NCI-H82 (cell line): ENCODE results near the gene ITPK1.

Source experiments
- DNase-seq: peaks from one replicate; lab custom pipeline; 2025; lab: John Stamatoyannopoulos, UW

Gene ITPK1

DNA sequence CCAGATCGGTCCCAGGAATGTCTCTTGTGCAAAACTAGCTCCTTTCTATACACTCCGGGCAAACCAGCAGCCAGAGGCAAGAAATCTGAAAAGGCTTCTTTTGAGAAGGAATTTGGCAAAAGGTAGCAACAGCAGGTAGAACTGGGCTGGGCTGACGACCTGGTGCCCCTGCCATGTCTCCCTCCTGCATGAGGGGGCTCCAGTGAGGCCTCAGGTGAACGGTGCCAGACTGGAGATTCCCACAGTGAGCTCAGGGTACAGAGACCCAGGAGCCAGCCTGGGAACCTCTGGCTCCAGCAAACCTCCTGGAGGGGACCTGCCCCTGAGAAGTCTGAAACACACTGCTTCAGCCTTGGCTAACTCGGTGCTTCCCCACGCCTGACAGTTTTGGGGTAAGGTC lies 10.8 kb downstream of the ITPK1 start:
- no peak for DNase-seq

GRCh38 chr14:93103392-93104080 lies 12.2 kb downstream of the ITPK1 start:
- DNase-seq, result no peak

DNA sequence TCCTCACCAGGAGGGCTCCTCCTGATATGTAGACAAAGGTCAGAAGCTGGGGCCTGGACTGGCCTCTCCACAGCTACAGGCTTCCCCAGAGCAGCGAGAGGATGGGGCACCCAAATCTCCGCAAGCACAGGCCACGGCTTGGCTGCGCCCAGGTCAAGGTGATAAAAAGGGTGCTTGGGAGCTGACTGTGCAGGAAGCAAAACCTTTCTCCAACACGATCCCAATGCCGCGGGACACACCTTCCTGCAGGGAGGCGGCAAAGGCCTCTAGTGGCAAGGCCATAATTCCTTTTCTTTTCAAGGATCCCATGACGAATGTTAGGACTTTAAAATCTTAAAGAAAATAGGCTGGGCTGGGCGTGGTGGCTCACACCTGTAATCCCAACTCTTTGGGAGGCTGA lies 13.6 kb downstream of the ITPK1 start:
- no peak for DNase-seq

- no peak for DNase-seq
Observed at GRCh38 chr14:93101181-93101580, 14.5 kb downstream of the ITPK1 start.

- peak; percentile 78 for DNase-seq
Observed at GRCh38 chr14:93100570-93100969, 15.2 kb downstream of the ITPK1 start.

GRCh38 chr14:93100100-93100499 lies 15.6 kb downstream of the ITPK1 start:
- peak; percentile 65 for DNase-seq

- DNase-seq, result no peak
Observed at GRCh38 chr14:93099643-93100042, 16.1 kb downstream of the ITPK1 start.

- no peak for DNase-seq
Observed at GRCh38 chr14:93099196-93099595, 16.5 kb downstream of the ITPK1 start.

DNA sequence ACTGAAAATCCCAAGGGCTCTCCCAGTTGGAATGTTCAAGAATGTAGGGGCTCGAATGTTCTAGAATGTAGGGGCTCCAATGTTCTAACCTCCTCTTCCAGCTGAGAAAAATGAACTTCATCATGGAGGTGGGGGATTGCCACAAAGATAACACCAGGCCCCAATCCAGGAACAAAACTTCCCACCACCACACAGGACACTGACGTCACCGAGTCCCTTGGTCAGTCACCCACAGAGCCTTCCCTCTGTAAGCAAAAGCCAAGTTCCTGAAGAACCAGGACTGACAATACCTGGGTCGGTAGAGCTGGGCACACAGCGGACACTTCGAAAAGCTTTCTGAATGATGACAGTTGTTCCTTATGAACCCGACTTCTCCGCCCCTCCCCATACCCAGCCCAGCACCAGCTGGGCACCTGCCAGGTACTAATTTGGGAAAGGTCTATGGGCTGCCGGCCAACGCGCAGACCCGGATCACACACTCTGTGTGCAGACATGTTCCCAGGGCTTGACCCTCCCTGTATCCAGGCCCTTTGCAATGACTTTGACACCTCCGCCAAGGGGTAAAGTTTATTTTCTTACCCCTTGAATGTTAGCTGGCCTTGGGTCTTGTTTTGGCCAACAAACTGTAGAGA lies 18.9 kb downstream of the ITPK1 start:
- no peak for DNase-seq

DNA sequence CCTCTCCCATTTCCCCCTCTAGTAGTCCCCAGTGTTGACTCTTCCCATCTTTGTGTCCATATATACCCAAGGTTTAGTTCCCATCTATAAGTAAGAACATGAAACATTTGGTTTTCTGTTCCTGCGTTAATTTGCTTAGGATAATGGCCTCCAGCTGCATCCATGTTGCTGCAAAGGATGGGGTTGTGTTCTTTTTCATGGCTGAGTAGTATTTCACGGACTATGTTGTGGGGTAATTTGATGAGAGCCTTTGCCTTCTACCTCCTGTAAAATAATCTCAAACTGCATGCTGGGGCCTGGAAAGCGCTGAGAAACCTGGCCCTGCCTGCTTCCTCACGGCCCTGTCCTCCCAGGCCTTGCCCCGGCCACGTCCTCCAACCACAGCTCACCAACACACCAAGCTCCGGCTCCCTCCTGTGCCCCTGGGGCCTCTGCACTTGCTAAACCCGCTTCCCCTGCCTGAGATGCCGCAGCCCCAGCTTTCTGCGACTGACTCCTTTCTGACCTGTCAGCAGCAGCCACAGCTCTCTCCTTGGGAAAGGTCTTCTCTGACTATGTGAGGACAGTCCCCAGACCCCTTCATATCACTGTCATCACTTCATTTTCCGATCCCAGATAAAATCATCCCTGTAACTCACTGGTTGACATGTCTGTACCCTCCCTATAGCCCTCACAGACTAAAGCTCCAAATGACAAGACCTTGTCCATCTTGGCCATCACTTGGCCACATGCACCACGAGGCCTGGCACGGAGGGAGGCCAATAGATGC lies 19.8 kb downstream of the ITPK1 start:
- no peak for DNase-seq

DNA sequence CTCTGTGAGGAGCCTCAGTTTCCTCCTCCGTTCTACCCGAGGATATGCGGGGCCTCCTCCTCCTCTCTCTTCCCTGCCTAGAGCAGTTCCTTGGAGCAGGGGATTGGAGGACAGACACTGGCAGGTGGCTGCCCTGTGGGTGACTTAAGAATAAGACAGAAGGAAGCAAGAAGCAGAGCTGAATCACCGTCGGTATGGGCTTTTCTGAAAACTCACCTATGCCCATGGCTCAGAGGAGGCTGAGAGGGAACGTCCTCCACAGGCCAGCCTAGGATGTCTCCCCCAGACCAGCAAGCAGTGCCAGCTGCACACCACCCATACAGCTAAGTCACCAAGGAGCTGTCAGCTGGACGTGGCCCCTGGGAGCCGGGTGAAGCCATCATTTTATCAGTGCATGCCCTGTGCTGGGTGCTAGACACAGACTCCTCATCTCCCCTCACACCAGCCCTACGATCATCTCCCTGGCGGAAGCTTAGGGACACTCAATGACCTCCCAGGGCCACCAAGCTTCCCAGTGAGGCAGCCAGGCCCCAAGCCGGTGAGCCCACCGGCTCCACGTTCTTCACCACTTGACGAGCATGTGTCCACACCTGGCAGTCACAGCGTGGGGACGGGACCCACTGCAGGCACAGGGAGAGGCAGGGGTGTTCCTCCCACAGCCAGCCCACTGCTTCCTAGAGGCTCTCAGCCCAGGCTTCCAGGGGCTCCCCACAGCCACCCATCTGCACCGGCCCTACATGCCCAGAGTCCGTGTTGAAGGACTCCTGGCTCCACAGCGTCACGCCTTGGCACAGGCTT lies 21.4 kb downstream of the ITPK1 start:
- DNase-seq, result no peak

DNA sequence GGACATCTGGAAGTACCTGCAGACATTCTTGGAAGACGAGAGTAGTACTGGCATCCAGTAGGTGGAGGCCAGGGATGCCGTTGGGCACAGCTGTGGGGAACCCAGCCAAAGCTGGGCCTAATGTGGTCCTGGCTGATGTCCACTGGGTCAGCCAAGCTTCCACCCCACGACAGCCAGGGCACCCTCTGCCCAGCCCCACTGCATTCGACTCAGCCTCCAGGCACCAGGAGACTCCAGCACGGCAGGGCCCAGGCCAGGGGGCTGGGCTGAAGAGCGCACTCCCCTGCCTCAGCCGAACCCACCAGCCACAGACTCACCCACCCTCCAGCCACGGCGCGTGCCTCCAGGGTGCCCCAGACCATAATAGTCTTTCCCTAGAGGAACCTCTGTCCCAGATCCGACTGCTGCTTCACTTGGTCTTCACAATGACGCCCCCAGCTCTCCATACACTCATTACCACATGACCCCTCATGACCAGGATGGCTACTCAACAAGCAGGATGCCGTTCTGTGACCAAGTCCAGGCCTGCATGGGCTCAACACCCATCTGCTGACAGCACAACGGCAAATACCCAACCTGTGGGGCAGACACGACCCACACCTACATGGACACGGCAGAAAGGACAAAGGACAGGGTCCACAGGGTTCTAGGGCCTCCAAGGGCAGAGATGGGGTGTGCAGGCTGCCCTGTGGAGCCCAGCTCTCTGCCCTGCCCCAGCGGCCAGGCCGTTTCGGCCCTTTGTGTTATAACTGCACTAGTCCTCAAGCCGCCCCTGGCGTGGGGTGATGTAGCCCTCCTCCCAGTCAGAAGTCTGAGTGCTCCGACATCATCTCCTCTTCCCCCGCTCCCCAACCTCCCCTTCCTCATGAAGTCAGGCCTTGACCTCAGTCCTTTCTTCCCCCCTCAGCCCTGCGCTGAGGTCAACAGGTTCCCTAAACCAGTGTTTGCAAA lies 22.8 kb downstream of the ITPK1 start:
- DNase-seq, result no peak

DNA sequence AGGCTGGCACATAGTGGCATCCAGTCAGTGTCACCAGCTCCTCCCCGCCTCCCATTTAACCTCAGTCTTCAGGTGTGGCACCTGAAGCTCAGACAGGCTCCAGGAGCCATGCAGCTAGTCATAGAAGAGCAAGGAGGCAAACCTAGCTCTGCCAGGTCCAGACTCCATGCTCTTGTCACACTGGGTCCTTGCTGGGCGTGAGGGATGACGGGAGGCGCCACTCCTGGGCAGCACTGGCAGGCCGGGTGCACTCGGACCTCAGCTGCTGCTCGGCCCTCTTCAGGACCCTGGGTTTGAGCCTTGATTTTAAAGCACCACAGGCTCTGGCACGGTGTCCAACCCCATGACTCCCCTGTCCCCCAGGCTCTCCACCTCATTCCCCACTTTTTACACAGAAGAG lies 24.1 kb downstream of the ITPK1 start:
- no peak for DNase-seq

- DNase-seq, result no peak
Observed at GRCh38 chr14:93090826-93091555, 24.7 kb downstream of the ITPK1 start.

- no peak for DNase-seq
Observed at GRCh38 chr14:93089521-93090269, 26.0 kb downstream of the ITPK1 start.

- no peak for DNase-seq
Observed at GRCh38 chr14:93086441-93087055, 29.2 kb downstream of the ITPK1 start.

DNA sequence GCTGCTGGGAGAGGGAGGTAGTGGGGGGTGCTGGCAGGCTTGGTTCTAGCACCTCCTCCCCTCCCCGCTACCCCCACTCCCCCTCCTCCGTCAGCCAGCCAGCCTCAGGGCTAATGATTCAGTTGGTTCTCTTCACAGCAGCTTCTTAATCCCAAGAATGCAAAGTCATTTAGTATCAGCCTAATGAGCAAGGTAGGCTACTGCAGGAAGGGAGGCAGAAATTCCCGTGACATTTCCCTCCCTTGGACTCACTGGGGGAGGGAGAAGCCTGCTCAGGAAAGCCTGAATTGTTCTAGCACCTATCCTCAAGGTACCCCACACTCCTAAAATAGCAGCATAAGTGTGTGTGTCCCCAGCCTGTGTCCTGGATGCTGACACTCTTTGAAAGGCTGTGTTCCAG lies 29.8 kb downstream of the ITPK1 start:
- DNase-seq, result peak; percentile 84

DNA sequence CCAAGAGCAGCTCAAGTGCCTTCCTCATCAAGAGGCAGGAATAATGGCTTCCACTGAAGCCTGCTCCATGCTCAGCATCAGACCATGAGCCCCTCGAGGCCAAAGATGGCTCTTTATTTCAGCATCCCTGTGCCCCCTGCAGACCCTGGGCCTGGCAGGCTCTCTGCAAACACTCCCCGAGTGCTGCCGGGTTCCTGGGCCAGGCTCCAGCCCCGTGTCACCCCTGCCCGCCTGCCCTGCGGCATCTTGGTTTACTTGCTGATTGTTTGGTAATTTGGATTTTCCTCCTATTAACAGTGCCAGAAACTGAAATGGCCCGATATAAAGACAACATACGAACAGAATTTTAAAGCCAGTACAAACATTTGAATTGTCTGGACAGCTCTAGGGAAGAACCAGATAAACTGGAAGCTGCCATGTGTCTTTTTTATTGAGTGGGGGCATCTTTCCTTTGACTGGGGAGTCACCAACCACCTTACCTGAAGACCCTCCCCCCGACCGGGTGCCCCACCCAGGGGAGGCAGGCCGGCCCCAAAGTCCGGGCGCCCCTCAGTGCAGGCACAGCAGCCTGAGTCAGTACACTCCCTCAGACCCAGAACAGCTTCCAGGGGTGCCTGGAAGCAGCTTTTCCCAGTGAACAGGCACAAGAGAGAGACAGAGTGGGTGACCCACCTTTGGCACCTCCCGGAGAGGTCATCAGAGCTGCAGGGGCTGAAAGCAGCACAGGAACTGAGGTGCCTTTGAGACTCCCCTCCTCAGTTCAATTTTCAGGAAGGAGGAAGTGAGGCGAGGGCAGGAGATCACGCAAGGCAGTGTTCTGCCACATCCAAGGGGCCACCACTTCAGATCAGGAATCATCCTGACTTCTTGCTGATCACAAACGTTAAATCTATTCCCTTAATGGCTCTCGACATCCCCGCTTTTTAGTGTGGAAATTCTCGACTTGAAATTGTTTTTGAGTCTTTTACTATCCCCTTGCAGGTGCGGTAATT lies 30.6 kb downstream of the ITPK1 start:
- no peak for DNase-seq
